GM18526 (cell line): ENCODE data around the gene CLDND2.

Experiments used
- POLR2A ChIP-seq: IDR thresholded peaks from 3 replicates; pipeline ENCODE4 v1.6.1; 2011; ENCODE audit not compliant: insufficient read length; ENCODE audit errors: extremely low read depth

CLDND2 gene

GRCh38 chr19:51330366-51330765, 38.4 kb downstream of the CLDND2 start:
- no peak for TF ChIP-seq POLR2A

GRCh38 chr19:51329411-51329810, 39.4 kb downstream of the CLDND2 start:
- no peak for TF ChIP-seq POLR2A

GRCh38 chr19:51327066-51328001, 41.5 kb downstream of the CLDND2 start:
- TF ChIP-seq POLR2A: no peak

- no peak for TF ChIP-seq POLR2A
Observed at GRCh38 chr19:51326216-51327065, 42.4 kb downstream of the CLDND2 start.

GRCh38 chr19:51325161-51325976, 43.4 kb downstream of the CLDND2 start:
- TF ChIP-seq POLR2A: no peak

GRCh38 chr19:51324167-51324481, 44.7 kb downstream of the CLDND2 start:
- TF ChIP-seq POLR2A: no peak

GRCh38 chr19:51323481-51324166, 45.2 kb downstream of the CLDND2 start:
- TF ChIP-seq POLR2A: no peak

- no peak for TF ChIP-seq POLR2A
Observed at GRCh38 chr19:51321799-51322198, 47.0 kb downstream of the CLDND2 start.

- TF ChIP-seq POLR2A: no peak
Observed at GRCh38 chr19:51320280-51320657, 48.5 kb downstream of the CLDND2 start.

- TF ChIP-seq POLR2A: no peak
Observed at GRCh38 chr19:51319649-51320279, 49.0 kb downstream of the CLDND2 start.

GRCh38 chr19:51318687-51319648, 49.8 kb downstream of the CLDND2 start:
- TF ChIP-seq POLR2A: no peak

GRCh38 chr19:51317968-51318367, 50.8 kb downstream of the CLDND2 start:
- no peak for TF ChIP-seq POLR2A

GRCh38 chr19:51317376-51317775, 51.4 kb downstream of the CLDND2 start:
- TF ChIP-seq POLR2A: no peak
